Chondrocyte (in vitro differentiated cells): ENCODE results near the gene GRAP2. TPM values are rescaled to one million over a fixed set of nuclear protein-coding genes. Genes with fewer than 3 reads are reported as not detected.
A peak's percentile ranks its signal among the peaks of the same experiment; 100 is the strongest.

Experiments used
- DNase-seq: peaks from one replicate; pipeline ENCODE4 v3.0.0; 2021; ENCODE audit warnings: mixed read lengths, low spot score
- H3K27ac Mint-ChIP-seq: one replicate; pipeline ENCODE4 v1.8.0; 2021; ENCODE audit warnings: mild to moderate bottlenecking, moderate library complexity, mixed read lengths; ENCODE audit not compliant: unreplicated experiment
- H3K27me3 Mint-ChIP-seq: 2 replicates; pipeline ENCODE4 v1.8.0; 2021; ENCODE audit warnings: low read depth, mixed read lengths
- H3K36me3 Mint-ChIP-seq: 2 replicates; pipeline ENCODE4 v1.8.0; 2021; ENCODE audit warnings: low read depth, mixed read lengths
- H3K4me1 Mint-ChIP-seq: 2 replicates; pipeline ENCODE4 v1.8.0; 2021; ENCODE audit warnings: low read depth, mild to moderate bottlenecking, mixed read lengths
- H3K4me3 Mint-ChIP-seq: one replicate; pipeline ENCODE4 v1.8.0; 2021; ENCODE audit warnings: mild to moderate bottlenecking, moderate library complexity, mixed read lengths; ENCODE audit not compliant: unreplicated experiment
- H3K9me3 Mint-ChIP-seq: 2 replicates; pipeline ENCODE4 v1.8.0; 2021; ENCODE audit warnings: low read depth, mixed read lengths
- total RNA-seq: library from RNA; stranded (reverse); gene quantifications from 3 replicates; pipeline ENCODE4 v1.2.1, GENCODE V29; 2021
- TF ChIP-seq, protein P1 (sequence below): fragments of 200-600 bp; sonication (generic); IDR thresholded peaks from 2 replicates; pipeline ENCODE4 v1.5.0; 2021; ENCODE audit warnings: antibody characterized with exemption, mild to moderate bottlenecking, moderate library complexity

GRAP2 gene
- total RNA-seq, 1 donor from 2014 or later = not detected

DNA sequence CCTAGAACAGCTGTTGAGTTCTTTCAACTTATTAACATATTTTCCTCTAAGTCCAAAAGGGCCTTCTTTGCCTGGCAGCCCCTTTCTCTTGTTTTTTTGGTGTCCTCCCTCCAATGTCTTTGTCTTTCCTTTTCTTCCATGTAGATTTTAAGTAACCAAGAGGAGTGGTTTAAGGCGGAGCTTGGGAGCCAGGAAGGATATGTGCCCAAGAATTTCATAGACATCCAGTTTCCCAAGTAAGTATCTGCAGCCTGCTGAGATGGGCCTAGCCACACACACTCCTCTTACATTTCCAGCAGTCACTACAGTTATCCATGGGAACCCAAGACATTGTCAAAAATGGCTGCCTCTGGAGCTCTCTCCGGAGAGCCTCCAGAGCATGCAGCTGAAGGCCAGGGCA, 54.8 kb downstream of the GRAP2 start:
- no peaks in the 10 kb centered on the region for H3K9me3 Mint-ChIP-seq

DNA sequence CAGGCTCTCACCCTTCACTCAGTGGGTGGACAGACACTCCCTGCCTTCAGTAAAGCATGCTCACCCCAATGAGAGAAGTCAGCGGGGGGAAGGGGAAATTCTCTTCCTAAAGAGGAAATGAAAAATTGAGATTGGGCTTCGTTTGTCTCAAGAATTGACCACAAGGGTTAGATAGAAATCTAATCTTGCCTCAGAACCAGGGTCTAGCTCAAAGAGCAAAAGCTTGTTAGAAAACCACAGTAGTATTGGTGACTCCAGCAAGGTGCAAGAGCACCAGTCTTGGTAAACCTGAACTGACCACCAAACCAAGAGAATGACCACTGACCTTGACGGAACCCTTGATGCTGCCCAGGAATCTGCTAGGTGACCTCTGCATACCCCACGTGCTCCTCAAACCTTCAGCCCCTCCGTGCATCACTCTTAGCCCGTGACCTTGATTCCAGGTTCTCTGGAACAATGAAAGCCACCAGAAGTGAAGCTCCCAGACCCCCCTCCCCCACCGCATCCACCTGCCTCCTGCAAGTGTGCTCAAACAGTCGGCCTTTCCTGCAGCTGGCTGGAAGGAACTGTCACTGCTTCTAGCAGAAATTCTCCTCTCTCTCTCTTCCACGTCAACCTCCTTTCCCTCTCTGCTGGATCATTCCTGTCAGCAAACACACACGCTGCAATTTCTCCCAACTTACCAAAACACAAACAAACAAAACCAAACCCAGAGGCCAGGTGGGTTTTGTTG, 56.2 kb downstream of the GRAP2 start:
- DNase-seq = no peak
- Mint-ChIP-seq H3K27ac (no peak overlapping the region), H3K27me3 (no peaks in the 10 kb centered on the region), H3K9me3 (no peaks in the 10 kb centered on the region), H3K36me3 (no peaks in the 10 kb centered on the region), H3K4me1 (peaks cover 49% of the 10 kb centered on the region), H3K4me3 (no peak overlapping the region)
- TF ChIP-seq, protein P1, sequence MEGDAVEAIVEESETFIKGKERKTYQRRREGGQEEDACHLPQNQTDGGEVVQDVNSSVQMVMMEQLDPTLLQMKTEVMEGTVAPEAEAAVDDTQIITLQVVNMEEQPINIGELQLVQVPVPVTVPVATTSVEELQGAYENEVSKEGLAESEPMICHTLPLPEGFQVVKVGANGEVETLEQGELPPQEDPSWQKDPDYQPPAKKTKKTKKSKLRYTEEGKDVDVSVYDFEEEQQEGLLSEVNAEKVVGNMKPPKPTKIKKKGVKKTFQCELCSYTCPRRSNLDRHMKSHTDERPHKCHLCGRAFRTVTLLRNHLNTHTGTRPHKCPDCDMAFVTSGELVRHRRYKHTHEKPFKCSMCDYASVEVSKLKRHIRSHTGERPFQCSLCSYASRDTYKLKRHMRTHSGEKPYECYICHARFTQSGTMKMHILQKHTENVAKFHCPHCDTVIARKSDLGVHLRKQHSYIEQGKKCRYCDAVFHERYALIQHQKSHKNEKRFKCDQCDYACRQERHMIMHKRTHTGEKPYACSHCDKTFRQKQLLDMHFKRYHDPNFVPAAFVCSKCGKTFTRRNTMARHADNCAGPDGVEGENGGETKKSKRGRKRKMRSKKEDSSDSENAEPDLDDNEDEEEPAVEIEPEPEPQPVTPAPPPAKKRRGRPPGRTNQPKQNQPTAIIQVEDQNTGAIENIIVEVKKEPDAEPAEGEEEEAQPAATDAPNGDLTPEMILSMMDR = no peak

More for the DNA sequence above, 54.8 kb downstream of the GRAP2 start:
- Mint-ChIP-seq H3K36me3 (no peaks in the 10 kb centered on the region), H3K4me1 (peaks cover 36% of the 10 kb centered on the region), H3K27me3 (no peaks in the 10 kb centered on the region), H3K4me3 (no peak overlapping the region), H3K27ac (no peak overlapping the region)
- TF ChIP-seq, protein P1 = no peak
- DNase-seq = no peak

GRCh38 chr22:39958009-39958711, 57.3 kb downstream of the GRAP2 start:
- Mint-ChIP-seq H3K27me3 (no peaks in the 10 kb centered on the region), H3K27ac (no peak overlapping the region), H3K4me3 (no peak overlapping the region), H3K9me3 (no peaks in the 10 kb centered on the region), H3K36me3 (no peaks in the 10 kb centered on the region), H3K4me1 (peaks cover 50% of the 10 kb centered on the region)
- no peak for DNase-seq
- TF ChIP-seq, protein P1 = no peak

- Mint-ChIP-seq H3K9me3 (no peaks in the 10 kb centered on the region), H3K4me3 (no peak overlapping the region), H3K4me1 (peaks cover 50% of the 10 kb centered on the region), H3K27me3 (no peaks in the 10 kb centered on the region), H3K27ac (peak overlapping the region; percentile 27), H3K36me3 (no peaks in the 10 kb centered on the region)
- DNase-seq = no peak
- TF ChIP-seq, protein P1 = no peak
Observed at GRCh38 chr22:39958949-39959639, 58.2 kb downstream of the GRAP2 start.
